ENCODE measurements around the gene SKA2. TPM values are rescaled to one million over a fixed set of nuclear protein-coding genes. Genes with fewer than 3 reads are reported as not detected.
A peak's percentile ranks its signal among the peaks of the same experiment; 100 is the strongest.

Gene SKA2
- total RNA-seq, 1 experiment from 2014 or later: 57.5 TPM

GRCh38 chr17:59111539-59111938 lies 43.4 kb downstream of the SKA2 start:
- DNase-seq (ENCODE audit: unreplicated experiment): no peak
- no peak for TF ChIP-seq CTCF (IDR thresholded peaks at IDR 0.05; ENCODE audit: unreplicated experiment)
- POLR2A ChIA-PET: interaction anchor here (0.6 to 1.8 kb wide), 6 partner anchors 17 to 47 kb away, joined by 3 to 6 read pairs (median 3); partner anchors contain the start of genes PRR11 and SKA2
- Mint-ChIP-seq H3K27me3 (ENCODE audit: insufficient read depth, unreplicated experiment) (no peaks in the 10 kb centered on the region), H3K4me3 (ENCODE audit: unreplicated experiment) (no peak overlapping the region), H3K27ac (ENCODE audit: low read depth, unreplicated experiment) (peak overlapping the region; percentile 63), H3K4me1 (ENCODE audit: insufficient read depth, unreplicated experiment) (peaks cover 6% of the 10 kb centered on the region), H3K9me3 (ENCODE audit: unreplicated experiment) (no peaks in the 10 kb centered on the region), H3K36me3 (ENCODE audit: insufficient read depth, unreplicated experiment) (peaks cover 47% of the 10 kb centered on the region)
- BruUV-seq (replicated peaks): TSS peak; percentile 43
- CTCF ChIA-PET: no interaction called here
- intact Hi-C loops (cut with micrococcal nuclease): no loop called here

- POLR2A ChIA-PET: interaction anchor here (0.6 to 1.8 kb wide), 5 partner anchors 18 to 48 kb away, joined by 3 to 6 read pairs (median 3); no protein-coding TSS in a partner anchor
Measured at GRCh38 chr17:59110973-59111372, 44.0 kb downstream of the SKA2 start.

GRCh38 chr17:59108400-59109102 lies 46.4 kb downstream of the SKA2 start:
- Mint-ChIP-seq H3K4me3 (ENCODE audit: unreplicated experiment) (no peak overlapping the region), H3K9me3 (ENCODE audit: unreplicated experiment) (no peaks in the 10 kb centered on the region), H3K36me3 (ENCODE audit: insufficient read depth, unreplicated experiment) (peaks cover 38% of the 10 kb centered on the region), H3K4me1 (ENCODE audit: insufficient read depth, unreplicated experiment) (peaks cover 6% of the 10 kb centered on the region), H3K27me3 (ENCODE audit: insufficient read depth, unreplicated experiment) (no peaks in the 10 kb centered on the region), H3K27ac (ENCODE audit: low read depth, unreplicated experiment) (no peak overlapping the region)
- DNase-seq (ENCODE audit: unreplicated experiment): no peak
- intact Hi-C loops (cut with micrococcal nuclease): no loop called here
- POLR2A ChIA-PET: interaction anchor here (0.7 to 6.5 kb wide), 5 partner anchors 27 to 449 kb away, joined by 4 to 56 read pairs (median 10); partner anchors contain the start of genes PRR11 and SKA2
- CTCF ChIA-PET: interaction anchor here (1.0 kb wide), 1 partner anchor 47 kb away, joined by 3 read pairs; the partner anchor contains the start of genes PRR11 and SKA2
- TF ChIP-seq CTCF (IDR thresholded peaks at IDR 0.05; ENCODE audit: unreplicated experiment): no peak
- no TSS peak for BruUV-seq (replicated peaks)

More at GRCh38 chr17:59110973-59111372, 44.0 kb downstream of the SKA2 start:
- peaks cover 49% of the 10 kb centered on the region for H3K36me3 Mint-ChIP-seq (ENCODE audit: insufficient read depth, unreplicated experiment)
- intact Hi-C loops (cut with micrococcal nuclease): no loop called here
- no peaks in the 10 kb centered on the region for H3K9me3 Mint-ChIP-seq (ENCODE audit: unreplicated experiment)
- CTCF ChIA-PET: interaction anchor here (1.2 kb wide), 1 partner anchor 12 kb away, joined by 5 read pairs; no protein-coding TSS in a partner anchor
- peak overlapping the region; percentile 63 for H3K27ac Mint-ChIP-seq (ENCODE audit: low read depth, unreplicated experiment)
- H3K4me3 Mint-ChIP-seq (ENCODE audit: unreplicated experiment): no peak overlapping the region
- TF ChIP-seq CTCF (IDR thresholded peaks at IDR 0.05; ENCODE audit: unreplicated experiment): no peak
- DNase-seq (ENCODE audit: unreplicated experiment): no peak
- no peaks in the 10 kb centered on the region for H3K27me3 Mint-ChIP-seq (ENCODE audit: insufficient read depth, unreplicated experiment)
- peaks cover 6% of the 10 kb centered on the region for H3K4me1 Mint-ChIP-seq (ENCODE audit: insufficient read depth, unreplicated experiment)
- BruUV-seq (replicated peaks): no TSS peak

- no peaks in the 10 kb centered on the region for H3K27me3 Mint-ChIP-seq (ENCODE audit: insufficient read depth, unreplicated experiment)
- DNase-seq (ENCODE audit: unreplicated experiment): no peak
- H3K9me3 Mint-ChIP-seq (ENCODE audit: unreplicated experiment): no peaks in the 10 kb centered on the region
- no peak for TF ChIP-seq CTCF (IDR thresholded peaks at IDR 0.05; ENCODE audit: unreplicated experiment)
- ChIA-PET POLR2A (interaction anchor here (0.5 to 6.5 kb wide), 19 partner anchors 11 to 600 kb away, joined by 3 to 60 read pairs (median 7); partner anchors contain the start of genes CLTC, PRR11, PTRH2 and SKA2), CTCF (interaction anchor here (1.0 kb wide), 1 partner anchor 48 kb away, joined by 3 read pairs; the partner anchor contains the start of genes PRR11 and SKA2)
- H3K4me1 Mint-ChIP-seq (ENCODE audit: insufficient read depth, unreplicated experiment): peaks cover 6% of the 10 kb centered on the region
- H3K4me3 Mint-ChIP-seq (ENCODE audit: unreplicated experiment): peak overlapping the region; percentile 82
- intact Hi-C loops (cut with micrococcal nuclease): loop anchor here (2.0 kb wide), 1 partner anchor 48 kb away; the partner anchor contains the start of genes PRR11 and SKA2
- H3K27ac Mint-ChIP-seq (ENCODE audit: low read depth, unreplicated experiment): peak overlapping the region; percentile 95
- peaks cover 43% of the 10 kb centered on the region for H3K36me3 Mint-ChIP-seq (ENCODE audit: insufficient read depth, unreplicated experiment)
- BruUV-seq (replicated peaks): TSS peak; percentile 80
Measured at GRCh38 chr17:59107306-59107670, 47.7 kb downstream of the SKA2 start.

Data from MCF 10A (cell line).